ENCODE measurements around the gene PTGES2. TPM values are rescaled to one million over a fixed set of nuclear protein-coding genes. Genes with fewer than 3 reads are reported as not detected.

Gene PTGES2
- total and polyA plus RNA-seq, 2 of the 13 experiments (the other 11 are each of a cell fraction or from before 2014, with no cell fraction given) = 63.7 to 79.8 TPM

DNA sequence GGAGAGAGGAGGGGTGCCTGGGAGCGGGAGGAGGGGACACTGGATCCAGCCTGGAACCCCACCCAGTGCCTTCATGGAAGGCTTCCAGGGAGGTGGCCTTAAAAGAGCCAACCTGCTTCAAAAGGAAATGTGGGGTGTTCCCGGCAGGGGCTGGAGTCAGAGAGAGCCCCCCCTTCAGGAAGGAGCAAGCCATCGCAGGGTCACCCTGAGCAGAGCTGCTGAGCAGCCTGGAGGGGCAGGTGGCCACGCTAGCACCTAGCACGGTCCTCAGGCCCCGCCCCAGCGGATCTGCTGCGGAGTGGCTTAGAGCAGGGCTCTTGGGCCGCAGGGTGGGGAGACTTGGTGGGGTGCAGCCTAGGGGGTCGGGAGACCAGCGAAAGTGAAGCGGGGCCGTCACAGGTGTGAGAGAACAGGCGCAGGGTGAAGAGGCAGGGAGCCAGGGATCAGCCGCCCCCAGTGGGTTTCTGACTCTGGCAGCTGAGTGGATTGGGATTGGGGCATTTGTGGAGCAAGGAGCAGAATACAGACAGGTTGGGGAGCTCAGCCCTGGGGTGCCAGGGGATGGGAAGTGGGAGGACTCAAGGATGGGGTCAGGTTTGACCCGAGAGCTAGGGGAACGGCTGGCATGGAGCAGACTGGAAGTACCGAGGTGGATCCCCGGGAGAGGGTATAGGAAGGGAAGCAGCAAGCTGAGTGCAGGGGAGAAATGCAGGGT lies 23.2 kb upstream of the PTGES2 start:
- Histone ChIP-seq H2AFZ (ENCODE audit: low read length) (no peak overlapping the region), H3K27me3 (ENCODE audit: control insufficient read depth in 1 of 2, insufficient read depth in 2 of 2, low read length in 2 of 2) (peaks cover 9 to 45% of the 10 kb centered on the region in 2 experiments; a peak in 4 of 5 replicates), H3K36me3 (replicated peaks in 1 of 2; ENCODE audit: control insufficient read depth in 1 of 2, insufficient read depth in 2 of 2, low read length in 2 of 2) (no peaks in the 10 kb centered on the region), H3K4me2 (ENCODE audit: low read depth, low read length) (peak overlapping the region; percentile 71), H3K79me2 (ENCODE audit: insufficient read depth, low read length) (no peaks in the 10 kb centered on the region), H3K4me3 (replicated peaks in 1 of 3; ENCODE audit: insufficient read depth in 1 of 3, low read depth in 2 of 3, low read length in 3 of 3) (peak overlapping the region in 2 of 3 experiments; percentile 21 to 50; a peak in 1 of 6 replicates), H3K9me3 (ENCODE audit: low read length) (no peaks in the 10 kb centered on the region), H3K4me1 (ENCODE audit: insufficient read depth, low read length) (peaks cover 70% of the 10 kb centered on the region), H4K20me1 (ENCODE audit: insufficient read depth, low read length) (no peaks in the 10 kb centered on the region), H3K9ac (ENCODE audit: insufficient read depth, low read depth, low read length) (peak overlapping the region; percentile 26), H3K27ac (ENCODE audit: extremely low read length, insufficient read depth, low read length) (no peak overlapping the region)
- POLR2A ChIA-PET = interaction anchor here (1.0 to 2.3 kb wide), 5 partner anchors 9 to 84 kb away, joined by 3 to 36 read pairs (median 5); partner anchors contain the start of genes BBLN and NAIF1
- CTCF ChIA-PET (ENCODE audit: low intra/inter-chr PET ratio, low total read pairs) = interaction anchor here (0.8 kb wide), 1 partner anchor 33 kb away, joined by 3 read pairs; no protein-coding TSS in a partner anchor
- in situ Hi-C loops (cut with HindIII; ENCODE audit: extremely low pct_ligation_motif_present, low pct_unique_long_range_greater_than_20kb) (no loop called here), intact Hi-C loops (cut with micrococcal nuclease; ENCODE audit: unreplicated experiment) (no loop called here)
- ATAC-seq (peak; percentile 76), FAIRE-seq (no peak), DNase-seq (ENCODE audit: low spot score) (peak; percentile 47)
- no TSS peak for BruUV-seq (replicated peaks)
- WGBS (ENCODE audit: low lambda C conversion rate) = 23% methylated on average over 18 of the region's 19 CpGs
- TF ChIP-seq HMGXB4 (CRISPR knock-in tag; IDR thresholded peaks at IDR 0.05; ENCODE audit: borderline replicate concordance in 1 of 2, low read depth in 1 of 2) (0 out of 4 replicates have a peak, but pooled peaks have one; percentile 21 to 31), MEIS1 (CRISPR knock-in tag; IDR thresholded peaks at IDR 0.05; ENCODE audit: borderline replicate concordance) (no peak), ZNF280B (CRISPR knock-in tag; IDR thresholded peaks at IDR 0.05; ENCODE audit: borderline replicate concordance) (no peak), XRCC5 (optimal IDR thresholded peaks at IDR 0.05; ENCODE audit: low read length) (peak; percentile 69), ZNF788 (CRISPR knock-in tag; IDR thresholded peaks at IDR 0.05; ENCODE audit: borderline replicate concordance) (peak; percentile 40; the same call in 1 of the 2 replicates)
- TF ChIP-seq, protein P1, sequence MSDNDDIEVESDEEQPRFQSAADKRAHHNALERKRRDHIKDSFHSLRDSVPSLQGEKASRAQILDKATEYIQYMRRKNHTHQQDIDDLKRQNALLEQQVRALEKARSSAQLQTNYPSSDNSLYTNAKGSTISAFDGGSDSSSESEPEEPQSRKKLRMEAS (IDR thresholded peaks at IDR 0.05) = 0 out of 2 replicates have a peak, but pooled peaks have one; percentile 31
- TF ChIP-seq, protein P2, sequence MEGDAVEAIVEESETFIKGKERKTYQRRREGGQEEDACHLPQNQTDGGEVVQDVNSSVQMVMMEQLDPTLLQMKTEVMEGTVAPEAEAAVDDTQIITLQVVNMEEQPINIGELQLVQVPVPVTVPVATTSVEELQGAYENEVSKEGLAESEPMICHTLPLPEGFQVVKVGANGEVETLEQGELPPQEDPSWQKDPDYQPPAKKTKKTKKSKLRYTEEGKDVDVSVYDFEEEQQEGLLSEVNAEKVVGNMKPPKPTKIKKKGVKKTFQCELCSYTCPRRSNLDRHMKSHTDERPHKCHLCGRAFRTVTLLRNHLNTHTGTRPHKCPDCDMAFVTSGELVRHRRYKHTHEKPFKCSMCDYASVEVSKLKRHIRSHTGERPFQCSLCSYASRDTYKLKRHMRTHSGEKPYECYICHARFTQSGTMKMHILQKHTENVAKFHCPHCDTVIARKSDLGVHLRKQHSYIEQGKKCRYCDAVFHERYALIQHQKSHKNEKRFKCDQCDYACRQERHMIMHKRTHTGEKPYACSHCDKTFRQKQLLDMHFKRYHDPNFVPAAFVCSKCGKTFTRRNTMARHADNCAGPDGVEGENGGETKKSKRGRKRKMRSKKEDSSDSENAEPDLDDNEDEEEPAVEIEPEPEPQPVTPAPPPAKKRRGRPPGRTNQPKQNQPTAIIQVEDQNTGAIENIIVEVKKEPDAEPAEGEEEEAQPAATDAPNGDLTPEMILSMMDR (CRISPR knock-in tag; IDR thresholded peaks at IDR 0.05) = peak; percentile 71
- TF ChIP-seq, protein P3, sequence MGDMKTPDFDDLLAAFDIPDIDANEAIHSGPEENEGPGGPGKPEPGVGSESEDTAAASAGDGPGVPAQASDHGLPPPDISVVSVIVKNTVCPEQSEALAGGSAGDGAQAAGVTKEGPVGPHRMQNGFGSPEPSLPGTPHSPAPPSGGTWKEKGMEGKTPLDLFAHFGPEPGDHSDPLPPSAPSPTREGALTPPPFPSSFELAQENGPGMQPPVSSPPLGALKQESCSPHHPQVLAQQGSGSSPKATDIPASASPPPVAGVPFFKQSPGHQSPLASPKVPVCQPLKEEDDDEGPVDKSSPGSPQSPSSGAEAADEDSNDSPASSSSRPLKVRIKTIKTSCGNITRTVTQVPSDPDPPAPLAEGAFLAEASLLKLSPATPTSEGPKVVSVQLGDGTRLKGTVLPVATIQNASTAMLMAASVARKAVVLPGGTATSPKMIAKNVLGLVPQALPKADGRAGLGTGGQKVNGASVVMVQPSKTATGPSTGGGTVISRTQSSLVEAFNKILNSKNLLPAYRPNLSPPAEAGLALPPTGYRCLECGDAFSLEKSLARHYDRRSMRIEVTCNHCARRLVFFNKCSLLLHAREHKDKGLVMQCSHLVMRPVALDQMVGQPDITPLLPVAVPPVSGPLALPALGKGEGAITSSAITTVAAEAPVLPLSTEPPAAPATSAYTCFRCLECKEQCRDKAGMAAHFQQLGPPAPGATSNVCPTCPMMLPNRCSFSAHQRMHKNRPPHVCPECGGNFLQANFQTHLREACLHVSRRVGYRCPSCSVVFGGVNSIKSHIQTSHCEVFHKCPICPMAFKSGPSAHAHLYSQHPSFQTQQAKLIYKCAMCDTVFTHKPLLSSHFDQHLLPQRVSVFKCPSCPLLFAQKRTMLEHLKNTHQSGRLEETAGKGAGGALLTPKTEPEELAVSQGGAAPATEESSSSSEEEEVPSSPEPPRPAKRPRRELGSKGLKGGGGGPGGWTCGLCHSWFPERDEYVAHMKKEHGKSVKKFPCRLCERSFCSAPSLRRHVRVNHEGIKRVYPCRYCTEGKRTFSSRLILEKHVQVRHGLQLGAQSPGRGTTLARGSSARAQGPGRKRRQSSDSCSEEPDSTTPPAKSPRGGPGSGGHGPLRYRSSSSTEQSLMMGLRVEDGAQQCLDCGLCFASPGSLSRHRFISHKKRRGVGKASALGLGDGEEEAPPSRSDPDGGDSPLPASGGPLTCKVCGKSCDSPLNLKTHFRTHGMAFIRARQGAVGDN (CRISPR knock-in tag; IDR thresholded peaks at IDR 0.05) = peak; percentile 60
